ENCODE measurements around the gene ORM1.

DNA sequence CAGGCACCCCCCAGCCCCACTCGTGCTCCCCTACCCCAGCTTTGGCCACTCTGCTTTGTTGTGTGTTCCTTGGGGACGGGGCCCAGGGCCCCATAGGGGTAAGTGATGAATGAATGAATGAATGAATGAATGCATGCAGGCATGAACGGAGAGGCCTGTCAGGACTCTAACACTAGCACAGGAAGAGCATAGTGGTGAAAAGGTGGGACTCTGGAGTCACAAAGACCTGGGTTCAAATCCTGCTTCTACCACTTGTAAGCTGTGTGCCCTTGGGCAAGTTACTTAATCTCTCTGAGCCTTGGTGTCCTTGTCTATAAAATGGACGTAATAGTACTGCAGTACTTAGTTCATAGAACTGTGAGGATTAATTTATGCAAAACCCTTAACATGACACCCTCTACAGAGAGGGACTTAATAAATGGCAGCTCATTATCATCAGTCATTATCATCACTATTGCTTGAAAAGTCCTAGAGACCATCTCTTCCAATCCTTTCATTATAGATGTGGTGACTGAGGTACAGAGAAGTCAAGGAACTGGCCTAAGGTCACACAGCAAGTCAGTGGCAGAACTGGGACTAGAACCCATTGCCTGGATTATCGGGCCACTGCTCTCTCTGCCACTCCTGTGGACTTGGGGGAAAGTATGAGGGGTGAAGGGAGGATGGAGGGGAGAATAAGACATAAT lies 20.0 kb downstream of the ORM1 start:
- TF ChIP-seq POLR2A (IDR thresholded peaks at IDR 0.05; ENCODE audit: low read depth, low read length) (no peak), TAF1 (IDR thresholded peaks at IDR 0.05; ENCODE audit: borderline replicate concordance, low read depth, low read length) (no peak)

Data from GM12892 (cell line).